NCI-H82 treated with DMSO at 0.1 percent for 48 hours (cell line): Measurements from ENCODE around the gene MRPL43.

Source experiments
- DNase-seq: peaks from one replicate; lab custom pipeline; 2025; ENCODE audit not compliant: unreplicated experiment; lab: John Stamatoyannopoulos, UW

The MRPL43 gene

DNA sequence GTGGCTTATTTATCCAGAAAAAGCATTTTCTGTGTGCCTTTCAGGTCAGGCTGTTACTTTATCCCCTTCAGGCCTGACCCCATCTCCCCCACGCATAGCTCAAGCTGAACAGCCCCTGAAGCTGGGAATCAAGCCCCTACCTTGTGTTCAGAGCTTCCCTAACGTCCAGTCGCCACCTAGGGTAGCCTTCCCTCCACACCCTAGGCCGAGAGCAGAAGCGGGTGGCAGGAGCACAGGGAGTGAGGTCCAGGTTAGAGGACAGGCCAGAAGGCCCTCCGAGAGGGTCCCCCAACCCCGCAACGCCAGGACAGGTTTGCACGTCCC lies 18.5 kb downstream of the MRPL43 start:
- DNase-seq, result no peak

DNA sequence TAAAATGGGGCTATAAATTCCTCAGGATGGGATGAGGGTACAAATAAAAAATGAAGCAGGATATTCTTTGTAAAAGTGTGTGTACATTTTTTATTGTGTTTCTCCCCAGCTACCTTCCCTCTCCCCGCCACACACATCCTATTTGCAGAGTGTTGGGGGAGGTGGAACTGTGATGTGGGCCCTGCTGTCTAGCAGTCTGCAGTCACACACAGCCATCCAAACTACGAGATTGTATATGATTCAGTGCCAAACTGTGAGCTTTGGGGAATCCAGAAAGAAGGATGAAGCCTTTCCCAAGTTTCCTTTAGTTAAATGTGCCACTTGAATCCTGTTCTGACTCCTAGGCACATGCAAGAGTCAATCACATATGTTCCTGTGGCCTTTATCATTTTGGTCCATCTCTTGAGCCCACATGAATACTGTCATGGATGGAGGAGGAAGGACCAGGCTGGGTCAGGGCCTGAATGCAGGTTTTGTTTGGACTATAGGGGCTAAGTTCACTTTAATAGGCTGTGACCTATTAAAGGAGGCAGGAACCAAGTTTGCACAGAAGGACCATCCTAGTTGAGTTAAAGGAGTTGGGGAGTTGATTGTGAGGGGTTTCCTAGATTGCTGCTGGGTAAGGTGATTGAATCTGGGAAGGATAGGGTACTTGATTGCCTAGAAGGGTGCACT lies 19.1 kb downstream of the MRPL43 start:
- DNase-seq, result no peak

DNA sequence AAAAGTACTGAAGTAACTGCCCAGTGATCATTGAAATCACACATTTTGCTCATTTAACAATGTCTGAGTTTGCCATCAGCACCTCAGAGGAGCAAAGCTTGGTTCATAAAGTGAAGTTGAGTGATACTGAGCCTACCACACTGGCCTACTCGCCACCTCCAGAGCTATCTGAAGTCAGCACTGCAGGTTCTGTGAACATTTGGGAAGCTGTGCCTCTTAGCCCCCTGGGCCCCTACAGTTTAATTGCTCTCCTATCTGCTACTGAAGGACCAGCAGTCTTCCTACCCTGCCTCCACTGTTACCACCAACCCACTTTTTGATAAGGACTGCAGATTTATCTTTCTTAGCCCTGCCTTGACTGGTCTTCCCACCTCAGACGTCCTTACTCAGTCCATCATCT lies 20.0 kb downstream of the MRPL43 start:
- no peak for DNase-seq

- DNase-seq, result no peak
Observed at GRCh38 chr10:100966887-100967286, 20.4 kb downstream of the MRPL43 start.

DNA sequence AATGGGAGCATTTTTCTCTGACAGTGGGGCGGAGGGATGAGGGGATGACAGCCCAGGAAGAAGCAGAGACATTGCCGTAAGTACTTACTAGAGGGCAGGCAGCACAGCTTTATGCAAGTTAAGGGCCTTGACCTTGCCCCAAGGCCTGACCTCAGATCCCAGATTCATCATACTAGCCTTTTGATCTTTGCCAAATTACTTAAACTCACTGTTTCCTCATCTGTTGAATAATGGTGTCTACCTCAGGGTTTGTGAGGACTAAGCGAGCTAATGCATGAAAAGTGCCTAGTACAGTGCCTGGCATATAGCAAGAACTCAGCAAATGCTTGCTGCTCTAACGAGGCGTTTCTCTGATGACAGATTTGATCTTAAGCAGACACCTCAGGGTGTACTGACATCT lies 21.5 kb downstream of the MRPL43 start:
- no peak for DNase-seq

GRCh38 chr10:100963826-100964225 lies 23.5 kb downstream of the MRPL43 start:
- no peak for DNase-seq

- no peak for DNase-seq
Observed at GRCh38 chr10:100962351-100963080, 24.8 kb downstream of the MRPL43 start.

DNA sequence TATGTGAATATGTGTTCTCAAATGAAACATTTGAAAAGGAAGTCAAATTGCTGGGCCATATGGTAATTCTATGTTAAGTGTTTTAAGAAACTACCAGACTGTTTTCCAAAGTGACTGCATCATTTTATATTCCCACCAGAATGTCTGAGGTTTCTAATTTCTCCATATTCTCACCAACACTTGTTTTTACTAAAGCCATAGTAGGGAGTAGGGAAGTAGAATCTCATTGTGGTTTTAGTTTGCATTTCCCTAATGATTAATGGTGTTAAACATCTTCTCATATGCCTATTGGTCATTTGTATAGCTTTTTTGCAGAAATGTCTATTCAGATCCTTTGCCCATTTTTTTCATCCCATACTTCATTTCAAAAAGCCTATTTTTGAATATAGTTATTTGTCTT lies 27.0 kb downstream of the MRPL43 start:
- no peak for DNase-seq

- DNase-seq, result no peak
Observed at GRCh38 chr10:100948916-100949315, 38.4 kb downstream of the MRPL43 start.

- DNase-seq, result no peak
Observed at GRCh38 chr10:100945754-100946153, 41.5 kb downstream of the MRPL43 start.

DNA sequence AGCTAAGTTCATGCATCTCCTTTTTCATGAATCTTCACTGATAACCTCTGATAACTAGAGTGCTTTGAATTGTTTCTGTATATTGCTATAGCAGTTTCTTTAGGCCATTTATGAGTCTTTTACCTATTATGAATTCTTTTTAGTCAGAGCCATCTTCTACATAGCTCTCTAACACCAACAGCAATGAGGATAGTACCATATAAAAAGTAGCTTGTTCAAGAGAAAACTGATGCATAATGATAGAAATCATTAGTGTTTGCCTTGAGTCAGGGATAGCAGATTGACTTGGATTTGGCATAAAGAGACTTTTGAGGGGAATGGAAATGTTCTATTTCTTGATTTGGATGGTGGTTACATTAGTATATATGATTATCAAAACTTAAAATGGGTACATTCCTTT lies 43.8 kb downstream of the MRPL43 start:
- DNase-seq, result no peak

DNA sequence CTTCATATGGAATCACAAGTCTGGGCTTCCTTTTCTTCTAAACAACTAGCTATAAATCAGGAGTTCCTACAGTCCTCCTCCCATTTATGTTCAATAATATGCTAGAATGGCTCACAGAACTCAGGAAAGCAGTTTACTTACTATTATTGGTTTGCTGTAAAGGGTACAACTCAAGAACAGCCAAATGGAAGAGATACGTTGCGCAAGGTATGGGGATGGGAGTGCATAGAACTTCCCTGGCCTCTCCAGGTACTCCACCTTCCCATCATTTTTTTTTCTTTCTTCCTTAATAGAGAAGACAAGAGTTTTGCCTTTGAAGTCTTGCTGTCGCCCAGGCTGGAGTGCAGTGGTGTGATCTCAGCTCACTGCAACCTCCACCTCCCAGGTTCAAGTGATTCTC lies 45.1 kb downstream of the MRPL43 start:
- no peak for DNase-seq

GRCh38 chr10:100939763-100940344 lies 47.4 kb downstream of the MRPL43 start:
- DNase-seq, result no peak
